HEK293 (cell line): ENCODE data around the gene ARMC12.

ENCODE experiments used
- BCL11A ChIP-seq: fragments of 450-650 bp; formaldehyde crosslinking; IDR thresholded peaks from 2 replicates; pipeline ENCODE4 v1.5.1; 2016; ENCODE audit warnings: low read depth, missing biosample characterization, missing genetic modification characterization
- ZNF138 ChIP-seq: fragments of 450-650 bp; formaldehyde crosslinking; IDR thresholded peaks from 2 replicates; pipeline ENCODE4 v1.5.1; 2016; ENCODE audit warnings: missing biosample characterization, missing genetic modification characterization, borderline replicate concordance
- ZNF23 ChIP-seq: fragments of 450-650 bp; formaldehyde crosslinking; IDR thresholded peaks from 2 replicates; pipeline ENCODE4 v1.5.1; 2016; ENCODE audit warnings: missing biosample characterization, missing genetic modification characterization, borderline replicate concordance
- ZNF274 ChIP-seq, 2 experiments: fragments of 200-500 bp in 1 of 2; fragments of 450-650 bp in 1 of 2; sonication (Bioruptor generic) in 1 of 2; formaldehyde crosslinking in 1 of 2; IDR thresholded peaks; 2 replicates each; pipeline versions ENCODE4 v1.5.1 to v1.6.1; 2014 to 2016; ENCODE audit warnings: borderline replicate concordance in 1 of 2, inconsistent platforms in 1 of 2, low read length in 1 of 2, missing biosample characterization in 1 of 2, missing genetic modification characterization in 1 of 2
- ZNF785 ChIP-seq: fragments of 450-650 bp; formaldehyde crosslinking; IDR thresholded peaks from 2 replicates; pipeline ENCODE4 v1.5.1; 2016; ENCODE audit warnings: missing biosample characterization, missing genetic modification characterization
- TF ChIP-seq, protein P1 (sequence below): fragments of 450-650 bp; formaldehyde crosslinking; IDR thresholded peaks from 2 replicates; pipeline ENCODE4 v1.5.1; 2016; ENCODE audit warnings: missing biosample characterization, missing genetic modification characterization
- TF ChIP-seq, protein P2 (sequence below): fragments of 450-650 bp; formaldehyde crosslinking; IDR thresholded peaks from 2 replicates; pipeline ENCODE4 v1.5.1; 2016; ENCODE audit warnings: missing biosample characterization, missing genetic modification characterization
- TF ChIP-seq, protein P3 (sequence below): fragments of 450-650 bp; formaldehyde crosslinking; optimal IDR thresholded peaks from 2 replicates; pipeline ENCODE3; 2016; ENCODE audit warnings: missing biosample characterization, mild to moderate bottlenecking, missing genetic modification characterization
- TF ChIP-seq, protein P4 (sequence below): fragments of 450-650 bp; formaldehyde crosslinking; IDR thresholded peaks from 2 replicates; pipeline ENCODE4 v1.5.1; 2016; ENCODE audit warnings: missing biosample characterization, missing genetic modification characterization
- TF ChIP-seq, protein P5 (sequence below): fragments of 450-650 bp; formaldehyde crosslinking; IDR thresholded peaks from 2 replicates; pipeline ENCODE4 v1.5.1; 2016; ENCODE audit warnings: missing biosample characterization, missing genetic modification characterization
- TF ChIP-seq, protein P6 (sequence below): fragments of 450-650 bp; formaldehyde crosslinking; IDR thresholded peaks from 2 replicates; pipeline ENCODE4 v1.5.1; 2017; ENCODE audit warnings: missing biosample characterization, missing genetic modification characterization

DNA sequence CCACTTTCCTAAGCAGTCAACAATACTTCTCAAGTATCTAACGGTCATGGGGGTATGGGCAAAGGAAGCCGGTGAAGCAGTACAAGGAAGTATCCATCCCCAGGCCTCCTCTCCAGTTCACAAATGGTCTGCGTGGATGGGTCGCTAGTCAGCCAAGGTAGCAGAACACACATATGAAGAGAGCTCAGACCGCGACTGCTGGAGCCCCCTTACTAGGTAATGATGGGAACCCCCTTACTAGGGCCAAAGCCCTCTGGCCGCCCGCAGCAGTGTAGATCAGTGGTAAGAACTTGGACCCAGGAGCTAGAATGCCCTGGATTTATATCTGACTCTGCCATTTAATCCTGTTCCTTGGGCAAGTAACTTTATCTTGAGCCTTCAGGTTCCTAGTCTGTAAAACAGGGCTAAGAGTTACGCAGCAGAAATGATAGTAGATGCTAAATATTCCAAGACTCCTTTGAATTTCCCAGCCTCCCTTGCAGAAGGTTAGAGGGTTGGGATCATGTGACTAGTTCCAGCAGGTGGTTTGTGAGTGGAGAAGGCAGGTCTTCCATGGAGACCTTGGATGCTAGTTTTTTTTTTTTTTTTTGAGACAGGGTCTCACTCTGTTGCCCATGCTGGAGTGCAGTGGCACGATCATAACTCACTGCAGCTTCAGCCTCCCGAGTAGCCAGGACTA is 37.4 kb downstream of the ARMC12 start:
- TF ChIP-seq ZNF23 (tag by site-specific recombination) (no peak), ZNF274 (IDR thresholded peaks at IDR 0.05; ENCODE audit: low read length) (no peak), ZNF274 (tag by site-specific recombination; IDR thresholded peaks at IDR 0.05; ENCODE audit: borderline replicate concordance) (no peak), ZNF138 (tag by site-specific recombination) (no peak), BCL11A (tag by site-specific recombination) (no peak), ZNF785 (tag by site-specific recombination) (no peak)
- TF ChIP-seq, protein P1, sequence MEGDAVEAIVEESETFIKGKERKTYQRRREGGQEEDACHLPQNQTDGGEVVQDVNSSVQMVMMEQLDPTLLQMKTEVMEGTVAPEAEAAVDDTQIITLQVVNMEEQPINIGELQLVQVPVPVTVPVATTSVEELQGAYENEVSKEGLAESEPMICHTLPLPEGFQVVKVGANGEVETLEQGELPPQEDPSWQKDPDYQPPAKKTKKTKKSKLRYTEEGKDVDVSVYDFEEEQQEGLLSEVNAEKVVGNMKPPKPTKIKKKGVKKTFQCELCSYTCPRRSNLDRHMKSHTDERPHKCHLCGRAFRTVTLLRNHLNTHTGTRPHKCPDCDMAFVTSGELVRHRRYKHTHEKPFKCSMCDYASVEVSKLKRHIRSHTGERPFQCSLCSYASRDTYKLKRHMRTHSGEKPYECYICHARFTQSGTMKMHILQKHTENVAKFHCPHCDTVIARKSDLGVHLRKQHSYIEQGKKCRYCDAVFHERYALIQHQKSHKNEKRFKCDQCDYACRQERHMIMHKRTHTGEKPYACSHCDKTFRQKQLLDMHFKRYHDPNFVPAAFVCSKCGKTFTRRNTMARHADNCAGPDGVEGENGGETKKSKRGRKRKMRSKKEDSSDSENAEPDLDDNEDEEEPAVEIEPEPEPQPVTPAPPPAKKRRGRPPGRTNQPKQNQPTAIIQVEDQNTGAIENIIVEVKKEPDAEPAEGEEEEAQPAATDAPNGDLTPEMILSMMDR (tag by site-specific recombination) = no peak
- TF ChIP-seq, protein P2, sequence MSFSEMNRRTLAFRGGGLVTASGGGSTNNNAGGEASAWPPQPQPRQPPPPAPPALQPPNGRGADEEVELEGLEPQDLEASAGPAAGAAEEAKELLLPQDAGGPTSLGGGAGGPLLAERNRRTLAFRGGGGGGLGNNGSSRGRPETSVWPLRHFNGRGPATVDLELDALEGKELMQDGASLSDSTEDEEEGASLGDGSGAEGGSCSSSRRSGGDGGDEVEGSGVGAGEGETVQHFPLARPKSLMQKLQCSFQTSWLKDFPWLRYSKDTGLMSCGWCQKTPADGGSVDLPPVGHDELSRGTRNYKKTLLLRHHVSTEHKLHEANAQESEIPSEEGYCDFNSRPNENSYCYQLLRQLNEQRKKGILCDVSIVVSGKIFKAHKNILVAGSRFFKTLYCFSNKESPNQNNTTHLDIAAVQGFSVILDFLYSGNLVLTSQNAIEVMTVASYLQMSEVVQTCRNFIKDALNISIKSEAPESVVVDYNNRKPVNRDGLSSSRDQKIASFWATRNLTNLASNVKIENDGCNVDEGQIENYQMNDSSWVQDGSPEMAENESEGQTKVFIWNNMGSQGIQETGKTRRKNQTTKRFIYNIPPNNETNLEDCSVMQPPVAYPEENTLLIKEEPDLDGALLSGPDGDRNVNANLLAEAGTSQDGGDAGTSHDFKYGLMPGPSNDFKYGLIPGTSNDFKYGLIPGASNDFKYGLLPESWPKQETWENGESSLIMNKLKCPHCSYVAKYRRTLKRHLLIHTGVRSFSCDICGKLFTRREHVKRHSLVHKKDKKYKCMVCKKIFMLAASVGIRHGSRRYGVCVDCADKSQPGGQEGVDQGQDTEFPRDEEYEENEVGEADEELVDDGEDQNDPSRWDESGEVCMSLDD (tag by site-specific recombination) = no peak
- TF ChIP-seq, protein P3, sequence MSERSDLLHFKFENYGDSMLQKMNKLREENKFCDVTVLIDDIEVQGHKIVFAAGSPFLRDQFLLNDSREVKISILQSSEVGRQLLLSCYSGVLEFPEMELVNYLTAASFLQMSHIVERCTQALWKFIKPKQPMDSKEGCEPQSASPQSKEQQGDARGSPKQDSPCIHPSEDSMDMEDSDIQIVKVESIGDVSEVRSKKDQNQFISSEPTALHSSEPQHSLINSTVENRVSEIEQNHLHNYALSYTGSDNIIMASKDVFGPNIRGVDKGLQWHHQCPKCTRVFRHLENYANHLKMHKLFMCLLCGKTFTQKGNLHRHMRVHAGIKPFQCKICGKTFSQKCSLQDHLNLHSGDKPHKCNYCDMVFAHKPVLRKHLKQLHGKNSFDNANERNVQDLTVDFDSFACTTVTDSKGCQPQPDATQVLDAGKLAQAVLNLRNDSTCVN (tag by site-specific recombination) = no peak
- TF ChIP-seq, protein P4, sequence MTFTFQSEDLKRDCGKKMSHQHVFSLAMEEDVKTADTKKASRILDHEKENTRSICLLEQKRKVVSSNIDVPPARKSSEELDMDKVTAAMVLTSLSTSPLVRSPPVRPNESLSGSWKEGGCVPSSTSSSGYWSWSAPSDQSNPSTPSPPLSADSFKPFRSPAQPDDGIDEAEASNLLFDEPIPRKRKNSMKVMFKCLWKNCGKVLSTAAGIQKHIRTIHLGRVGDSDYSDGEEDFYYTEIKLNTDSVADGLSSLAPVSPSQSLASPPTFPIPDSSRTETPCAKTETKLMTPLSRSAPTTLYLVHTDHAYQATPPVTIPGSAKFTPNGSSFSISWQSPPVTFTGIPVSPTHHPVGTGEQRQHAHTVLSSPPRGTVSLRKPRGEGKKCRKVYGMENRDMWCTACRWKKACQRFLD = no peak
- TF ChIP-seq, protein P5, sequence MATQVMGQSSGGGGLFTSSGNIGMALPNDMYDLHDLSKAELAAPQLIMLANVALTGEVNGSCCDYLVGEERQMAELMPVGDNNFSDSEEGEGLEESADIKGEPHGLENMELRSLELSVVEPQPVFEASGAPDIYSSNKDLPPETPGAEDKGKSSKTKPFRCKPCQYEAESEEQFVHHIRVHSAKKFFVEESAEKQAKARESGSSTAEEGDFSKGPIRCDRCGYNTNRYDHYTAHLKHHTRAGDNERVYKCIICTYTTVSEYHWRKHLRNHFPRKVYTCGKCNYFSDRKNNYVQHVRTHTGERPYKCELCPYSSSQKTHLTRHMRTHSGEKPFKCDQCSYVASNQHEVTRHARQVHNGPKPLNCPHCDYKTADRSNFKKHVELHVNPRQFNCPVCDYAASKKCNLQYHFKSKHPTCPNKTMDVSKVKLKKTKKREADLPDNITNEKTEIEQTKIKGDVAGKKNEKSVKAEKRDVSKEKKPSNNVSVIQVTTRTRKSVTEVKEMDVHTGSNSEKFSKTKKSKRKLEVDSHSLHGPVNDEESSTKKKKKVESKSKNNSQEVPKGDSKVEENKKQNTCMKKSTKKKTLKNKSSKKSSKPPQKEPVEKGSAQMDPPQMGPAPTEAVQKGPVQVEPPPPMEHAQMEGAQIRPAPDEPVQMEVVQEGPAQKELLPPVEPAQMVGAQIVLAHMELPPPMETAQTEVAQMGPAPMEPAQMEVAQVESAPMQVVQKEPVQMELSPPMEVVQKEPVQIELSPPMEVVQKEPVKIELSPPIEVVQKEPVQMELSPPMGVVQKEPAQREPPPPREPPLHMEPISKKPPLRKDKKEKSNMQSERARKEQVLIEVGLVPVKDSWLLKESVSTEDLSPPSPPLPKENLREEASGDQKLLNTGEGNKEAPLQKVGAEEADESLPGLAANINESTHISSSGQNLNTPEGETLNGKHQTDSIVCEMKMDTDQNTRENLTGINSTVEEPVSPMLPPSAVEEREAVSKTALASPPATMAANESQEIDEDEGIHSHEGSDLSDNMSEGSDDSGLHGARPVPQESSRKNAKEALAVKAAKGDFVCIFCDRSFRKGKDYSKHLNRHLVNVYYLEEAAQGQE (tag by site-specific recombination) = no peak
- TF ChIP-seq, protein P6, sequence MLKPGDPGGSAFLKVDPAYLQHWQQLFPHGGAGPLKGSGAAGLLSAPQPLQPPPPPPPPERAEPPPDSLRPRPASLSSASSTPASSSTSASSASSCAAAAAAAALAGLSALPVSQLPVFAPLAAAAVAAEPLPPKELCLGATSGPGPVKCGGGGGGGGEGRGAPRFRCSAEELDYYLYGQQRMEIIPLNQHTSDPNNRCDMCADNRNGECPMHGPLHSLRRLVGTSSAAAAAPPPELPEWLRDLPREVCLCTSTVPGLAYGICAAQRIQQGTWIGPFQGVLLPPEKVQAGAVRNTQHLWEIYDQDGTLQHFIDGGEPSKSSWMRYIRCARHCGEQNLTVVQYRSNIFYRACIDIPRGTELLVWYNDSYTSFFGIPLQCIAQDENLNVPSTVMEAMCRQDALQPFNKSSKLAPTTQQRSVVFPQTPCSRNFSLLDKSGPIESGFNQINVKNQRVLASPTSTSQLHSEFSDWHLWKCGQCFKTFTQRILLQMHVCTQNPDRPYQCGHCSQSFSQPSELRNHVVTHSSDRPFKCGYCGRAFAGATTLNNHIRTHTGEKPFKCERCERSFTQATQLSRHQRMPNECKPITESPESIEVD (tag by site-specific recombination) = no peak
